ENCODE results near the gene ATMIN. TPM values are rescaled to one million over a fixed set of nuclear protein-coding genes. Genes with fewer than 3 reads are reported as not detected.

Gene ATMIN
- total and polyA plus RNA-seq, 2 experiments from 2014 or later = 22.0 to 60.5 TPM

DNA sequence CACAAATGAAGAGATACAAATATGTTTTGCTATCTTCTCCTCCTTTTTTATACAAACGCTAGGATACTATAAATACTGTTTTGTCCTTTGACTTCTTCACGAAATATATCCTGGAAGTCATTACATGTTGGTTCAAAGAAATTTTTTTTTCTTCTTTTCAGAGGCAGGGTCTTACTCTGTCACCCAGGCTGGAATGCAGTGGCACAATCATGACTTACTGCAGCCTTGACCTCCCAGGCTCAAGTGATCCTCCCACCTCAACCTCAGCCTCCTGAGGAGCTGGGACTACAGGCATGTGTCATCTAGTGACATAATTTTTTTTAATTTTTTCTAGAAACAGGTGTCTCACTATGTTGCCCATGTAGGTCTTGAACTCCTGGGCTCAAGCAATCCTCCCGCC lies 45.1 kb upstream of the ATMIN start:
- ATAC-seq = no peak
- Histone ChIP-seq H3K36me3 (ENCODE audit: insufficient read depth) (no peaks in the 10 kb centered on the region), H3K27me3 (ENCODE audit: insufficient read depth) (peaks cover 5% of the 10 kb centered on the region; the same call in 1 of the 2 replicates), H3K4me2 (no peak overlapping the region), H4K20me1 (replicated peaks; ENCODE audit: insufficient read depth) (peaks cover 25% of the 10 kb centered on the region), H3K4me1 (ENCODE audit: insufficient read depth) (peaks cover 15% of the 10 kb centered on the region; the same call in 1 of the 2 replicates), H3K4me3 (no peak overlapping the region), H3K27ac (ENCODE audit: low read depth) (no peak overlapping the region), H3K9me2 (ENCODE audit: insufficient read depth) (no peaks in the 10 kb centered on the region), H2AFZ (no peak overlapping the region), H3K79me2 (replicated peaks; ENCODE audit: insufficient read depth) (peaks cover 55% of the 10 kb centered on the region), H3F3A (replicated peaks; ENCODE audit: low read depth) (no peaks in the 10 kb centered on the region)
- H3K27ac Mint-ChIP-seq = no peak overlapping the region
- H3K4me3 Mint-ChIP-seq = no peak overlapping the region
- peaks cover 4% of the 10 kb centered on the region; the same call in 1 of the 3 replicates for H3K36me3 Mint-ChIP-seq (ENCODE audit: low read depth)
- no peak for DNase-seq (ENCODE audit: low spot score)
- peaks cover 16% of the 10 kb centered on the region for H3K27me3 Mint-ChIP-seq (ENCODE audit: insufficient read depth, low read depth, poor library complexity)
- no peaks in the 10 kb centered on the region for H3K9me3 Mint-ChIP-seq
- peaks cover 26% of the 10 kb centered on the region for H3K4me1 Mint-ChIP-seq
- TF ChIP-seq, protein P1, sequence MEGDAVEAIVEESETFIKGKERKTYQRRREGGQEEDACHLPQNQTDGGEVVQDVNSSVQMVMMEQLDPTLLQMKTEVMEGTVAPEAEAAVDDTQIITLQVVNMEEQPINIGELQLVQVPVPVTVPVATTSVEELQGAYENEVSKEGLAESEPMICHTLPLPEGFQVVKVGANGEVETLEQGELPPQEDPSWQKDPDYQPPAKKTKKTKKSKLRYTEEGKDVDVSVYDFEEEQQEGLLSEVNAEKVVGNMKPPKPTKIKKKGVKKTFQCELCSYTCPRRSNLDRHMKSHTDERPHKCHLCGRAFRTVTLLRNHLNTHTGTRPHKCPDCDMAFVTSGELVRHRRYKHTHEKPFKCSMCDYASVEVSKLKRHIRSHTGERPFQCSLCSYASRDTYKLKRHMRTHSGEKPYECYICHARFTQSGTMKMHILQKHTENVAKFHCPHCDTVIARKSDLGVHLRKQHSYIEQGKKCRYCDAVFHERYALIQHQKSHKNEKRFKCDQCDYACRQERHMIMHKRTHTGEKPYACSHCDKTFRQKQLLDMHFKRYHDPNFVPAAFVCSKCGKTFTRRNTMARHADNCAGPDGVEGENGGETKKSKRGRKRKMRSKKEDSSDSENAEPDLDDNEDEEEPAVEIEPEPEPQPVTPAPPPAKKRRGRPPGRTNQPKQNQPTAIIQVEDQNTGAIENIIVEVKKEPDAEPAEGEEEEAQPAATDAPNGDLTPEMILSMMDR (conservative IDR thresholded peaks at IDR 0.05; ENCODE audit: low read depth in 2 of 2) = no peak
- TF ChIP-seq NANOG (IDR thresholded peaks at IDR 0.05; ENCODE audit: borderline replicate concordance) = no peak
- no peak for TF ChIP-seq CREB1 (CRISPR knock-in tag; IDR thresholded peaks at IDR 0.05; ENCODE audit: low read depth)
- TF ChIP-seq JUNB (IDR thresholded peaks at IDR 0.05; ENCODE audit: unreplicated experiment) = no peak
- no peak for TF ChIP-seq ZNF331 (CRISPR knock-in tag; IDR thresholded peaks at IDR 0.05; ENCODE audit: low read depth)
- no peak for TF ChIP-seq POLR2AphosphoS5 (IDR thresholded peaks at IDR 0.05; ENCODE audit: low read depth)
- TF ChIP-seq, protein P2, sequence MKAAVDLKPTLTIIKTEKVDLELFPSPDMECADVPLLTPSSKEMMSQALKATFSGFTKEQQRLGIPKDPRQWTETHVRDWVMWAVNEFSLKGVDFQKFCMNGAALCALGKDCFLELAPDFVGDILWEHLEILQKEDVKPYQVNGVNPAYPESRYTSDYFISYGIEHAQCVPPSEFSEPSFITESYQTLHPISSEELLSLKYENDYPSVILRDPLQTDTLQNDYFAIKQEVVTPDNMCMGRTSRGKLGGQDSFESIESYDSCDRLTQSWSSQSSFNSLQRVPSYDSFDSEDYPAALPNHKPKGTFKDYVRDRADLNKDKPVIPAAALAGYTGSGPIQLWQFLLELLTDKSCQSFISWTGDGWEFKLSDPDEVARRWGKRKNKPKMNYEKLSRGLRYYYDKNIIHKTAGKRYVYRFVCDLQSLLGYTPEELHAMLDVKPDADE (IDR thresholded peaks at IDR 0.05) = no peak
- no peak for TF ChIP-seq ZNF114 (CRISPR knock-in tag; IDR thresholded peaks at IDR 0.05)
- TF ChIP-seq, protein P3, sequence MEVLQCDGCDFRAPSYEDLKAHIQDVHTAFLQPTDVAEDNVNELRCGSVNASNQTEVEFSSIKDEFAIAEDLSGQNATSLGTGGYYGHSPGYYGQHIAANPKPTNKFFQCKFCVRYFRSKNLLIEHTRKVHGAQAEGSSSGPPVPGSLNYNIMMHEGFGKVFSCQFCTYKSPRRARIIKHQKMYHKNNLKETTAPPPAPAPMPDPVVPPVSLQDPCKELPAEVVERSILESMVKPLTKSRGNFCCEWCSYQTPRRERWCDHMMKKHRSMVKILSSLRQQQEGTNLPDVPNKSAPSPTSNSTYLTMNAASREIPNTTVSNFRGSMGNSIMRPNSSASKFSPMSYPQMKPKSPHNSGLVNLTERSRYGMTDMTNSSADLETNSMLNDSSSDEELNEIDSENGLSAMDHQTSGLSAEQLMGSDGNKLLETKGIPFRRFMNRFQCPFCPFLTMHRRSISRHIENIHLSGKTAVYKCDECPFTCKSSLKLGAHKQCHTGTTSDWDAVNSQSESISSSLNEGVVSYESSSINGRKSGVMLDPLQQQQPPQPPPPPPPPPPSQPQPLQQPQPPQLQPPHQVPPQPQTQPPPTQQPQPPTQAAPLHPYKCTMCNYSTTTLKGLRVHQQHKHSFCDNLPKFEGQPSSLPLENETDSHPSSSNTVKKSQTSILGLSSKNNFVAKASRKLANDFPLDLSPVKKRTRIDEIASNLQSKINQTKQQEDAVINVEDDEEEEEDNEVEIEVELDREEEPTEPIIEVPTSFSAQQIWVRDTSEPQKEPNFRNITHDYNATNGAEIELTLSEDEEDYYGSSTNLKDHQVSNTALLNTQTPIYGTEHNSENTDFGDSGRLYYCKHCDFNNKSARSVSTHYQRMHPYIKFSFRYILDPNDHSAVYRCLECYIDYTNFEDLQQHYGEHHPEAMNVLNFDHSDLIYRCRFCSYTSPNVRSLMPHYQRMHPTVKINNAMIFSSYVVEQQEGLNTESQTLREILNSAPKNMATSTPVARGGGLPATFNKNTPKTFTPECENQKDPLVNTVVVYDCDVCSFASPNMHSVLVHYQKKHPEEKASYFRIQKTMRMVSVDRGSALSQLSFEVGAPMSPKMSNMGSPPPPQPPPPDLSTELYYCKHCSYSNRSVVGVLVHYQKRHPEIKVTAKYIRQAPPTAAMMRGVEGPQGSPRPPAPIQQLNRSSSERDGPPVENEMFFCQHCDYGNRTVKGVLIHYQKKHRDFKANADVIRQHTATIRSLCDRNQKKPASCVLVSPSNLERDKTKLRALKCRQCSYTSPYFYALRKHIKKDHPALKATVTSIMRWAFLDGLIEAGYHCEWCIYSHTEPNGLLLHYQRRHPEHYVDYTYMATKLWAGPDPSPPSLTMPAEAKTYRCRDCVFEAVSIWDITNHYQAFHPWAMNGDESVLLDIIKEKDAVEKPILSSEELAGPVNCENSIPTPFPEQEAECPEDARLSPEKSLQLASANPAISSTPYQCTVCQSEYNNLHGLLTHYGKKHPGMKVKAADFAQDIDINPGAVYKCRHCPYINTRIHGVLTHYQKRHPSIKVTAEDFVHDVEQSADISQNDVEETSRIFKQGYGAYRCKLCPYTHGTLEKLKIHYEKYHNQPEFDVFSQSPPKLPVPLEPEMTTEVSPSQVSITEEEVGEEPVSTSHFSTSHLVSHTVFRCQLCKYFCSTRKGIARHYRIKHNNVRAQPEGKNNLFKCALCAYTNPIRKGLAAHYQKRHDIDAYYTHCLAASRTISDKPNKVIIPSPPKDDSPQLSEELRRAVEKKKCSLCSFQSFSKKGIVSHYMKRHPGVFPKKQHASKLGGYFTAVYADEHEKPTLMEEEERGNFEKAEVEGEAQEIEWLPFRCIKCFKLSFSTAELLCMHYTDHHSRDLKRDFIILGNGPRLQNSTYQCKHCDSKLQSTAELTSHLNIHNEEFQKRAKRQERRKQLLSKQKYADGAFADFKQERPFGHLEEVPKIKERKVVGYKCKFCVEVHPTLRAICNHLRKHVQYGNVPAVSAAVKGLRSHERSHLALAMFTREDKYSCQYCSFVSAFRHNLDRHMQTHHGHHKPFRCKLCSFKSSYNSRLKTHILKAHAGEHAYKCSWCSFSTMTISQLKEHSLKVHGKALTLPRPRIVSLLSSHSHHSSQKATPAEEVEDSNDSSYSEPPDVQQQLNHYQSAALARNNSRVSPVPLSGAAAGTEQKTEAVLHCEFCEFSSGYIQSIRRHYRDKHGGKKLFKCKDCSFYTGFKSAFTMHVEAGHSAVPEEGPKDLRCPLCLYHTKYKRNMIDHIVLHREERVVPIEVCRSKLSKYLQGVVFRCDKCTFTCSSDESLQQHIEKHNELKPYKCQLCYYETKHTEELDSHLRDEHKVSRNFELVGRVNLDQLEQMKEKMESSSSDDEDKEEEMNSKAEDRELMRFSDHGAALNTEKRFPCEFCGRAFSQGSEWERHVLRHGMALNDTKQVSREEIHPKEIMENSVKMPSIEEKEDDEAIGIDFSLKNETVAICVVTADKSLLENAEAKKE (CRISPR knock-in tag; IDR thresholded peaks at IDR 0.05) = no peak
- no peak for TF ChIP-seq STAT1 (IDR thresholded peaks at IDR 0.05; ENCODE audit: unreplicated experiment)
- TF ChIP-seq EZH2phosphoT487 (IDR thresholded peaks at IDR 0.05; ENCODE audit: unreplicated experiment) = no peak
